Measurements from ENCODE around the gene C1R. TPM values are rescaled to one million over a fixed set of nuclear protein-coding genes. Genes with fewer than 3 reads are reported as not detected.

The C1R gene
- total RNA-seq, 1 donor from 2014 or later, result 3.3 TPM

- Histone ChIP-seq H3K79me2 (ENCODE audit: low read depth) (no peaks in the 10 kb centered on the region), H3K4me3 (no peak overlapping the region), H3K27me3 (no peaks in the 10 kb centered on the region), H3K4me2 (no peak overlapping the region), H3K9me3 (ENCODE audit: low read depth) (no peaks in the 10 kb centered on the region), H3K36me3 (no peaks in the 10 kb centered on the region), H3K27ac (no peak overlapping the region), H3K4me1 (no peaks in the 10 kb centered on the region), H3F3A (ENCODE audit: low read depth) (no peaks in the 10 kb centered on the region), H4K20me1 (ENCODE audit: low read depth) (no peaks in the 10 kb centered on the region), H3K9ac (no peak overlapping the region), H2AFZ (replicated peaks) (no peak overlapping the region)
- no peak for TF ChIP-seq CTCF (IDR thresholded peaks at IDR 0.05)
- no peak for TF ChIP-seq EZH2 (IDR thresholded peaks at IDR 0.05)
- TF ChIP-seq EZH2phosphoT487 (IDR thresholded peaks at IDR 0.05), result no peak
- peaks cover 7% of the 10 kb centered on the region for H3K27me3 Mint-ChIP-seq (ENCODE audit: insufficient read depth, low read depth)
- H3K36me3 Mint-ChIP-seq, result no peaks in the 10 kb centered on the region
- H3K4me3 Mint-ChIP-seq, result no peak overlapping the region
- H3K4me1 Mint-ChIP-seq, result no peaks in the 10 kb centered on the region
- DNase-seq (ENCODE audit: low spot score), result no peak
- H3K9me3 Mint-ChIP-seq, result peaks cover 3% of the 10 kb centered on the region
- no peak overlapping the region for H3K27ac Mint-ChIP-seq
These were observed 9.1 kb downstream of the C1R start for GRCh38 chr12:7083125-7083524.

- Mint-ChIP-seq H3K4me3 (no peak overlapping the region), H3K9me3 (peaks cover 3% of the 10 kb centered on the region), H3K4me1 (no peaks in the 10 kb centered on the region), H3K27me3 (ENCODE audit: insufficient read depth, low read depth) (peaks cover 3% of the 10 kb centered on the region), H3K36me3 (no peaks in the 10 kb centered on the region), H3K27ac (no peak overlapping the region)
- Histone ChIP-seq H3K9ac (no peak overlapping the region), H3K36me3 (no peaks in the 10 kb centered on the region), H2AFZ (replicated peaks) (no peak overlapping the region), H3K27me3 (no peaks in the 10 kb centered on the region), H3F3A (ENCODE audit: low read depth) (no peaks in the 10 kb centered on the region), H3K4me3 (no peak overlapping the region), H3K79me2 (ENCODE audit: low read depth) (no peaks in the 10 kb centered on the region), H3K9me3 (ENCODE audit: low read depth) (no peaks in the 10 kb centered on the region), H3K4me2 (no peak overlapping the region), H3K27ac (no peak overlapping the region), H4K20me1 (ENCODE audit: low read depth) (no peaks in the 10 kb centered on the region), H3K4me1 (no peaks in the 10 kb centered on the region)
- TF ChIP-seq CTCF (IDR thresholded peaks at IDR 0.05) (no peak), EZH2 (IDR thresholded peaks at IDR 0.05) (no peak), EZH2phosphoT487 (IDR thresholded peaks at IDR 0.05) (no peak)
- DNase-seq (ENCODE audit: low spot score), result no peak
These were observed 11.2 kb downstream of the C1R start for GRCh38 chr12:7081037-7081436.

- Histone ChIP-seq H3K4me2 (no peak overlapping the region), H4K20me1 (ENCODE audit: low read depth) (no peaks in the 10 kb centered on the region), H2AFZ (replicated peaks) (no peak overlapping the region), H3K9me3 (ENCODE audit: low read depth) (no peaks in the 10 kb centered on the region), H3K4me3 (no peak overlapping the region), H3K9ac (no peak overlapping the region), H3K36me3 (no peaks in the 10 kb centered on the region), H3F3A (ENCODE audit: low read depth) (no peaks in the 10 kb centered on the region), H3K27me3 (no peaks in the 10 kb centered on the region), H3K4me1 (no peaks in the 10 kb centered on the region), H3K79me2 (ENCODE audit: low read depth) (no peaks in the 10 kb centered on the region), H3K27ac (no peak overlapping the region)
- Mint-ChIP-seq H3K4me1 (no peaks in the 10 kb centered on the region), H3K36me3 (no peaks in the 10 kb centered on the region), H3K9me3 (peaks cover 3% of the 10 kb centered on the region), H3K27me3 (ENCODE audit: insufficient read depth, low read depth) (peaks cover 3% of the 10 kb centered on the region), H3K27ac (no peak overlapping the region), H3K4me3 (no peak overlapping the region)
- no peak for DNase-seq (ENCODE audit: low spot score)
- TF ChIP-seq CTCF (IDR thresholded peaks at IDR 0.05) (no peak), EZH2phosphoT487 (IDR thresholded peaks at IDR 0.05) (no peak), EZH2 (IDR thresholded peaks at IDR 0.05) (no peak)
These were observed 12.5 kb downstream of the C1R start for GRCh38 chr12:7079826-7080125.

GRCh38 chr12:7078163-7078562, 14.1 kb downstream of the C1R start:
- H2AFZ ChIP-seq (replicated peaks), result no peak overlapping the region
- no peak overlapping the region for H3K27ac ChIP-seq
- H3K4me3 ChIP-seq, result no peak overlapping the region
- H3K4me1 Mint-ChIP-seq, result no peaks in the 10 kb centered on the region
- H3K9me3 ChIP-seq (ENCODE audit: low read depth), result no peaks in the 10 kb centered on the region
- H3K36me3 ChIP-seq, result no peaks in the 10 kb centered on the region
- H3K79me2 ChIP-seq (ENCODE audit: low read depth), result no peaks in the 10 kb centered on the region
- H3K9ac ChIP-seq, result no peak overlapping the region
- peaks cover under 1% of the 10 kb centered on the region for H3K9me3 Mint-ChIP-seq
- peaks cover 3% of the 10 kb centered on the region for H3K27me3 Mint-ChIP-seq (ENCODE audit: insufficient read depth, low read depth)
- no peaks in the 10 kb centered on the region for H3F3A ChIP-seq (ENCODE audit: low read depth)
- TF ChIP-seq CTCF (IDR thresholded peaks at IDR 0.05) (no peak), EZH2phosphoT487 (IDR thresholded peaks at IDR 0.05) (no peak), EZH2 (IDR thresholded peaks at IDR 0.05) (no peak)
- H3K4me3 Mint-ChIP-seq, result no peak overlapping the region
- H3K36me3 Mint-ChIP-seq, result no peaks in the 10 kb centered on the region
- H4K20me1 ChIP-seq (ENCODE audit: low read depth), result no peaks in the 10 kb centered on the region
- H3K27me3 ChIP-seq, result no peaks in the 10 kb centered on the region
- DNase-seq (ENCODE audit: low spot score), result no peak
- H3K4me2 ChIP-seq, result no peak overlapping the region
- H3K27ac Mint-ChIP-seq, result no peak overlapping the region
- H3K4me1 ChIP-seq, result peaks cover 4% of the 10 kb centered on the region

Data from neural progenitor cell (in vitro differentiated cells).